ENCODE measurements around the gene ARID3C.

Gene ARID3C

GRCh38 chr9:34627716-34628655 lies 880 bp downstream of the ARID3C start:
- no peak for ATAC-seq

- no peak for ATAC-seq
Observed at GRCh38 chr9:34625186-34625486, 3.7 kb downstream of the ARID3C start.

DNA sequence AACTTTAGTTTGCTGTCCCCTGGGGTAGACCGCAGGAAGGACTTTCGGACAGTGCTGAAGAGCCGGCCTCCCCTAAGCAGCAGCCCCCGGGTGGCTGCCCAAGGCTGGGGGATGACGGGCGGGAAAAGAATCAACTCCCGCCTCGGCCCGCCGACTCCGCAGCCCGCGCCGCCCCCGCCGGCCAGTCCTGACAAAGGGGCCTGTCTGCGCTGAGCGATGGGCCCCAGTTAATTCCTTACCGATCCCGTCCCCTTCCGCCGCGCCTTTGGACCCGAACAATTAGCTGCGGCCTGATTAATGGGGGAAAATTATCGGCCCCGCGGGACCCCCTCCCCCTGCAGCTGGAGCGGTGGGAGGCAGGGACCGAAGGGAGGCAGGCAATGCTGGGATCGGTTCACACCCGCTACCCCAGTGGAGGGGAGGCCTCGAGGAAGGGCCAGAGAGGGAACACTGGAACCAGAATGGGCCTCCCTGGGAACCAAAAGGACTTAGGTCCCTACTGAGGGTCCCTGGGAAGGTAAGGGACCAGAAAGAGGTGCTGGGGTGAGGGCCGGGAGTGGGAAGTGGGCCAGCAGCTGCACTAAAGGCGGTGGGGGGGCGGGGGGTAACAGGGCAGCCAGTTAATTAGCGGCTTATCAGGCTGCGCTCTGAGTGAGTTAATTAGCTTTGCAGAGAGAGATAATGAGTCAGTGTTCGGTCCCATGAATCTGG lies 4.2 kb downstream of the ARID3C start:
- ATAC-seq: no peak

DNA sequence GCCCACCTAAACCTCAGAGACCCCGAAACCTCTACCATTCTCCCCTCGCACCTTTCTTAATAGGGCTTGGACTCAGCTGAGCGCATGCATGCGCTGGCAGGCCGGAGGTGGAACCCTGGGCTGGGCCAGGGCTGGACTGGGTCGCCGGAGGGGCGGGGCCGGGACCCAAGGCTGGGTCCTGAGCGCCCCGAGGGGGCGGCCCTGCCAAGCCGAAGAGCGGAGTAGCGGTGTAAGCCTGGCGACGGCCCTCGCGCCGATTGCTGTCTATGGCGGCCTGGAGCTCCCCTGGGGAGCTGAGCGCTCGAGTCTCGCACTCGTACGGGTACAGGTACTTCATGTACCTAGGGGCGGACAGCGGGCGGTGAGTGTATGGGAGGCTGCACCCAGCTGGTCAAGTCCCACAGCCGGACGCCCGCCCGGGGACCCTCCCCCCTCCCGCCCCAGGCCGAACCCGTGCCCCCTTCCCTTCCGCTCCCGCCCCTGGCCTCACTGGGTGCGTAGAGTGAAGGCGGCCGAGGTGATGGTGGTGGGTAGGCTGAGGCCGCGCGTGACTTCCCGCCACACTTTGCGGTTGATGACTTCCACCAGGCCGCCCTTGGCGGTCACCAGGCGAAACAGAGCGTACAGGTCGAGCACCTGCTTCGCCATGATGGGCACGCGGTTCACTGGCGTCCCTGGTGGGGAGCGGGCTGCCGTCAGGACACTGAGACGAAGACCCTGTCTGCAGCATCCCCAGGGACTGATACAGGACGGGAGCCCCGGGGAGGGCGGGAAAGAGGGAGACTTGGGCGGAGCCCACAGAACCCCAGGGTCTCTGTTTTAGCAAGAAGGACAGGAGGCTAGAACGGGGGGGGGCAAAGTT lies 5.3 kb downstream of the ARID3C start:
- no peak for ATAC-seq

GRCh38 chr9:34620061-34620994 lies 8.5 kb downstream of the ARID3C start, which contains the start of gene DCTN3:
TSS of gene DCTN3 (minus strand) at chr9:34620495. CDS start at chr9:34620464, 31 bp downstream.
- peak; percentile 99 for ATAC-seq

GRCh38 chr9:34615132-34615531 lies 13.7 kb downstream of the ARID3C start:
- no peak for ATAC-seq

GRCh38 chr9:34612788-34613390 lies 16.0 kb downstream of the ARID3C start:
- ATAC-seq: peak; percentile 41 to 48

GRCh38 chr9:34611811-34612787 lies 16.8 kb downstream of the ARID3C start, which contains the start of gene RPP25L:
TSS of gene RPP25L (minus strand) at chr9:34612097. CDS start at chr9:34611296, 801 bp downstream.
- peak; percentile 93 to 95 for ATAC-seq

DNA sequence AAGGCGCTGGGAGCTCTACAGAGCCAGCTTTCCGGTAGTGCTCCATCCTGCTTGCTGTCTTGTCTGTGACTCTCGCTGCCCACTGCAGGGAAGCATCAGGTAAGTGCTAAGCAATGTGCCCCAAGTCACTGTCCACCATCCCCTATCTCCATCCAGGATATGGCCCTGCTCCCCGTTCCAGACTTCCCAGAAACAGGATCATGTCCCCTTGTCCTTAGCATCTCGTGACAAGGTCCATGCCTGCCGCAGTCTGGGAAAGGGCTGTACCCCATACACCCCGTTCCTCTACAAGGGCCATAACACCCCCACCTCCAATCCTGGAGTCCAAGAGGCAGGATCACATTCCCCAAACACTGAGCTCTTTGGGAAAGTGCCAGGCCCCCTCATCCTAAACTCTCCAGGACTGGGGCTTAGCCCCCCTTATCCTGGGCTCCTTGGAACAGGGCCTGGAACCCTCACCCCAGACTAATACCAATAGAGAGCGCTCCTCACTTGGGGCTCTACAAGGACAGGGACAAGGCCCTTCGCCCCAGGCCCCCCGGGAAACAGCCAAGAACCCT lies 17.5 kb downstream of the ARID3C start:
- ATAC-seq: peak in 1 of 2 donors; percentile 10

GRCh38 chr9:34610434-34611206 lies 18.2 kb downstream of the ARID3C start:
- ATAC-seq: no peak

DNA sequence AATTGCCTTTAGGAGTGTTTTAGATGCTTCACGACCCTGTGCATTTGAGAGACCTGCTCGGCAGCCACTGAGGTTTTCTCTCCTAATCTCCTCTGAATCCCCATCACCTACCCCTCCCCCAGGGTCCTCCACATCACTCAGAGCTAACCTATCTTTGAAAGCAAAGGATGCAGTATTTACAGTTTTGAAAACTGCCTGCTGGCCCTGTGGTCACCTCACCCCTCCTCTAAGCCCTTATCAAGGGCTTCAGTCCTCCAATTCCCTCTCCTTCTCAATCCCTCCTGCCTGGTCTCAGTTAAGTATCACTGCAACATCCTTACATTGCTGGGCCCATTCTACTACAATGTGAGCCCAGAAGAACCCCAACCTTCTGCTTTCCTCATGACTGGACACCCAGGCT lies 21.5 kb downstream of the ARID3C start:
- no peak for ATAC-seq

DNA sequence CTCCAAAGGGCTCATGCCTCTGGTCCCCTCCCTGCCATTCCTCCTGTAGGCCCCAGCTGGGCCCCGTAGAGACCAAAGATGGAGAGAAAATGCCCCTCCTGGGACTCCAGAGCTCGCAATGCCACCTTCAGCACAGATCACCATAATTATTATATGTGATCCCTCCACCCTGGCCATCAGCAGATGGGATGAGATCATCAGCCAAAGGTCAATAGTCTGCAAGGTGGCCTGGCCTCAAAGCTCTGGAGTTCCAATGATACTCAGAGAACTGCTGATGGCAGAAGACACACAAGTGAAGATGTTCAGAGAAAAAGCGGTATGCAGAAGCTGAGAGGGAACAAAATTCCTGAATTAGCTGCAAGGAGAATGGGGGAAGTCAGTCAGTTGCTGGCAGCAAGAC lies 22.0 kb downstream of the ARID3C start:
- ATAC-seq: no peak

DNA sequence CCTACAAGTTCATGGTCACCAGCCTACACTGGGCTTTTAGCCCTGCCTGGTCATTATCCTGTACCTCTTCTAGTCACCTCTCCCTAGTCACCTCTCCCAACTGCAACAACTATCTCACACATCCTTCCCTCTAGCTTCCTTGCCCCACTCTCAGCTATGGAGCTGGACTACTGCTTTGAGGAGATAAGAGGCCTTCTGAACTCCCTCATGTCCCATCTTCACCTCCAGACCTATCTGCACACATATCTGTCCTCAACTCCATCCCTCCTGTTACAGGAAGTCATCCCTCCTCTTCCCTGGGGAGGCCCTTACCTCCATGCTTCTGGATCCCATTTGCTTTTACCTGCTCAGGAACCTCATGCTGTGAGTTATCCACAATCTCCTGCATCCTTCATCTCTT lies 22.7 kb downstream of the ARID3C start:
- ATAC-seq: no peak

DNA sequence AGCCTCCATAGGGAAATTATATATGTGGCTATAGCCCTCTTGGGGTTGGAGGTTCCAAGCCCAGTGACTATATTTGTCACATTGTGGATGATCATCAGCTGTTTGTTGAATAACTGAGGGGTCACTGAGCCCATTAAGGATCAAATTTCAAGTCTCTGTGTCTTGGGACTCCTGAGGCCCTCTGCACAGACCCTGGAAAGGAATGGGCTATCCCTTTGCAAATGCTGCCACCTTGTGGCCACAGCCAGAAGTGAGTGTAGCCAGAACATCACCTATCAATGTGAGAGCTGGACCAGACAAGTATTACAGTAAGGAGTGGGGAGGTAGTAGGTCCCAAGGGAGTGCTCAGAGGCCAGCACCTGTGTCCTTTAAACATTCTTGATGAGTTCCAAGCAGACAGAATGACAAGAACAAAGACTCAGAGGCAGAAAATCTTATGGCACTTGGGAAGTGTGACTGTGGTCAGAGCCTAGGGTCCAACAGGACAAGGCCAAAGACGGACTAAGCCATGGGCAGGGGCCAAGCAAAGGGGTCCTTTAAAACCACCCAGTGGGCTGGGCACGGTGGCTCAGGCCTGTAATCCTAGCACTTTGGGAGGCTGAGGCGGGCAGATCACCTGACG lies 25.1 kb downstream of the ARID3C start:
- ATAC-seq: peak; percentile 88 to 93

GRCh38 chr9:34601937-34602573 lies 26.8 kb downstream of the ARID3C start:
- no peak for ATAC-seq

DNA sequence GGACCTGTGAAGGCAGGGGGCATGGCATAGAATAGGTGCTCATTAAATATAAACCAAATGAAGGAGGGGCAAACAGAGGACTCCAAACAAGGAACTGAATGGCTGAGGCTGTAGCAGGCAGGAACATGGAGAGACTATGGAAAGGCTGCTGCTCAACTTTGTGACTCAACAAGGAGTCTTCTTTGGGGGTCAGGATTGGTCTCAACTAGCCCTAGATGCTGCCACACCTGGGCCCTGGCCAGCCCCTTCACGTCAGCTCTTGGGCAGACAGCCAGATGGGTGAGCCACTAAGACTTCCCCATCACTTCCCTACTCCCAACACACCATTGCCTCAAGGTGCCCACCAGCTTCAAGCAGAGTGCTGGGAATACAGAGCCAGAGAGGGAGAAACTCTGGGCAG lies 28.0 kb downstream of the ARID3C start:
- ATAC-seq: no peak

- ATAC-seq: no peak
Observed at GRCh38 chr9:34599546-34599945, 29.3 kb downstream of the ARID3C start.

- ATAC-seq: no peak
Observed at GRCh38 chr9:34594177-34594576, 34.7 kb downstream of the ARID3C start.
